ENCODE results near the gene MFSD2A.
"Not testable (repeated sequence)": the region's sequence is repeated elsewhere in the genome, so short reads cannot be mapped to it uniquely, and the experiment has no call there.

Gene MFSD2A

DNA sequence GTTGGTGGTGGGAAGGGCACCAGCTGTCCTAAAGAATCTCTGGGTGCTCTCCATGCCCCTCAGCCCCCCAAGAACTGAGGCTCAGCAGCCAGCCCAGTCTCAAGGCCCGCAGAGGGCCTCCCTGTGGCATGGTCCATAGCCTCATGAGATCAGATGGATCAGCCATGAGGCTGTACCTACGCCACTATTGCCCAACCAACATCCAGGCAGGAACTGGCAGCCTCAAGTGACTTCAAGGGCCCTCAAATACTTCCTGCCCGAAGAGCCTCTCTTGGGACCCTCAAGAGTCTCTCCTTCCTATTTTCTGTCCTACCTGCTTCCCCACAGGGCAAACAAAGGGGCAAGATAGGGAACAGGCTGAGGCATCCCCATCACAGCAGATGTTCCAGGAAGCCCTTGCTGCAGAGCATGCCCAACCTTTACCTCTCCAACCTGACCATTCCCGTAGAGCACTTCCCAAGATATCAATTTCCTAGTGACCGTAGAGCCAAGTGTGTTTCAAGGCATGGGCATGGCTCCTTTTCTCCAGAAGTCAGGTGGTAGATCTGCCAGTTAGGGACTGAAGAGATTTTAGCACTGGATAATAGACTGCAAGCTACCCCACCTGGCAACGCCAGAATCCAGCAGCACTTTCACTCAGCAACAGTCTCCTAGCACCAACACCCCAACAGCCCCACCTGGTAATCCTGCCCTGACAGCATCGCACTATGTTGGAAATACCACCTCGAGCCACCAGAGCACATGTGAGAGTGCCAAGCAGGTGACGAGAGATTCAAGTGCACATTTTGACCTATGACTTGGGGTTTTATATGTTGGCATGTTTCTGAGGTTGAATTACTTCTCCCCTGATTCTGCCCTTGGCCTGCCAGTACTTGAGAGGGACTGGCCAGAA lies 13.7 kb upstream of the MFSD2A start:
- DNase-seq: no peak

DNA sequence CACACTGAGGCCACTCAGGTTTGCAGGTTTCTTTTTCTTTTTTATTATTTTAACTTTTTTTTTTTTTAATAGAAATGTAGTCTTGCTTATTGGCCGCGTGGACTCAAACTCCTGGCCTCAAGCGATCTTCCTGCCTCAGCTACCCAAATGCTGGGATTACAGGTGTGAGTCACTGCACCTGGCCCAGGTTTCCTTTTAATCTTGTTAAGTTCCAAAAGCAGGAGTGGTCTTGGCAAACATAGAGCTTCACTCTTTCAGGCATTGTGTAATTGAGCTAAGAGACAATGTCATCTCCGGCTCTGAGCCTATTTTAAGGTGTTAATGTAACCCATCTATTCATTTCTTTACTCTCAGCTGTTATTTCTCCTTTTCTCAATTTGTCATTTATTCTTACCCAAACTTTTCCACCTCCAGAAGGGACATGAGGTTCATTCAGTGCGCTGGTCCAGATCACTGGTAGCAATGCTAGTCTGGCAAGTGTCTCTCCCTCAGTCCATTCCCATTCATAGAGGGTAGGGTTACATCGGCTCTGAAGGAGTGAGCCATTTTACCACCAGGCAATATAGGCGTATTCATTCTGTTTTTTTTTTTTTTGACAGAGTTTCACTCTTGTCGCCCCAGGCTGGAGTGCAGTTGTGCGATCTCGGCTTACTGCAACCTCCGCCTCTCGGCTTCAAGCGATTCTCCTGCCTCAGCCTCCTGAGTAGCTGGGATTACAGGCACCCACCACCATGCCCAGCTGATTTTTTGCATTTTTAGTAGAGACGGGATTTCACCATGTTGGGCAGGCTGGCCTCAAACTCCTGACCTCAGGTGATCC lies 11.3 kb upstream of the MFSD2A start:
- DNase-seq: no peak

DNA sequence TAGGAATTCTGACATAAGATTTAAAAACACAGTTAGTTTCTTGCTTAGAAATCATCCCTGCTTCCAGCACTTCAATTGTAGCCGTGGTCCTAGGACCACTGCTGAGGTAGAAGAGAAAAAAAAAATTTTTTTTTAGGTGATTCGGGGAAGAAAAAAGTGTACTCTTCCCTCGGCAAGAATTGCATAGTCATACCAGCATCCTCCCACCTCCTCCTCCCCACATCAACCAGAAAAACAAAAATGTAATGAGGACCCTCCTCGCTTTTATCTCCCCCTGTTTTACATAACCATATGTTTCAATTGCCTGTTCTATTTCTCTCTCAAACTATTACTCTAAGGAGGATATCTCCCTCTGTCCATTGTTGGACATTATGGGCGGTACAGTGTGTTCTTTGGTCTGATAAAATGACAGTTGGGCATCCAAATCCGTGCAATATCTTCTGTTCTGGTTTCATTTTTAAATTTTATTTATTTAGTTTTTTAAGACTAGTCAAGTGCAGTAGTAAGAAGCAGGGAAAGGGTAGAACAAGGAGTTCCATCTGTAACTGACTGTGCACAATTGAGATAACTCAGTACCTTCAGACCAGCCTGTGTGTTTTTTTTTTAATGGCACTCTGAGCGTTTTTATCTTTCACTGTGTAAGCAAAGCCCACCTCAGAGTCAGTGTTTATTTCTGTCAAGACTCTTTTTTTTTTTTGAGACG lies 10.4 kb upstream of the MFSD2A start:
- peak; percentile 54 for DNase-seq

DNA sequence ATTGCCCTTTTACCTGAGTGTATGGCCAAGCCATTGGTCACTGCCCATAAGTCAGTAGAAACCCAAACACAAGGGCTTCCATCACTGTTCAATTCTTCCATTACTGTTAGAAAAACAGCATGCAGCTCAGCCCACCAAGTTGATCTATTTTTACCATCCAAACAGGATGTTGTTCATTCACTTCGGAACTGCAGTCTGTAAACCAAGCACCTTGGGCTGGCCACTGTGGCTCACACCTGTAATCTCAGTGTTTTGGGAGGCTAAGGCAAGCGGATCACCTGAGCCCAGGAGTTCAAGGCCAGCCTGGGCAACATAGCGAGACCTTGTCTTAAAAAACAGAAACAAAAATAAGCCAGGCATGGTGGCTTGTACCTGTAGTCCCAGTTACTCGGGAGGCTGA lies 8.7 kb upstream of the MFSD2A start:
- DNase-seq: no peak

DNA sequence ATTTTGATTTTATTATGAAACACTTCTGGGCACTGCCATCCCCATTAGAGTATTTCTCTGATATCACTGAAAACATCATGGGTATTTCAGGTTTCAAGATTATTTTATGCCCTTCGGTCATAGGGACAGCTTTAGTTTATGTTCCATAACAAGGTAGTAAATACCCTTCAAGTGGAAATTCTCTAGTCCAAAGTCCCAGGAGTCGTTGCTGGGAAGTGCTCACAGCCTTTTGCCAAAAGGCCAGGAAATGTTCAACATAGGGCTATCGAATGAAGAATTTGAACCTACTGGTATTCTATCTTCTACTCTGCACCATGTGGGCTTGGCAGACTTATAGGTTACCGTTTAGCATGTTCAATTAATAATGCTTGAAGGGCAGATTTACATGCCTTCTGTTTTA lies 7.7 kb upstream of the MFSD2A start:
- DNase-seq: no peak

DNA sequence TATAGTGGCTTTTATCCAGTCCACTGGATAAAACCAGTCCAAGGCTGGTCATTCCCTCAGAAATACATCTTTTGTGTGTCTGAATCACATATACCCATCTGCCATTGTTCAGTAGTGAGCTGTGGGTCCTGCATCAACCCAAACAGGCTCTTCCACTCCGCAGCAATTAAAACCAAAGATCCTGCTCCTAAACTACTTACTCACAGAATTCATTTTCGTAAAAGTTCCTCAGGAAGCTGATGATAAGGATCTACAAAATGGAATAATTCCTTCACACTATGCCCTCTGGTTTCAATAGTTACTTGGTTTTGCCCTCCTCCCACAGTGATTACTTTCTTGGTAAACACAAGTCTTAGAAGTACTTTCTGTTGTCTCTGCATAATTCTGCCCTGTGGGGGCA lies 5.1 kb upstream of the MFSD2A start:
- DNase-seq: no peak

DNA sequence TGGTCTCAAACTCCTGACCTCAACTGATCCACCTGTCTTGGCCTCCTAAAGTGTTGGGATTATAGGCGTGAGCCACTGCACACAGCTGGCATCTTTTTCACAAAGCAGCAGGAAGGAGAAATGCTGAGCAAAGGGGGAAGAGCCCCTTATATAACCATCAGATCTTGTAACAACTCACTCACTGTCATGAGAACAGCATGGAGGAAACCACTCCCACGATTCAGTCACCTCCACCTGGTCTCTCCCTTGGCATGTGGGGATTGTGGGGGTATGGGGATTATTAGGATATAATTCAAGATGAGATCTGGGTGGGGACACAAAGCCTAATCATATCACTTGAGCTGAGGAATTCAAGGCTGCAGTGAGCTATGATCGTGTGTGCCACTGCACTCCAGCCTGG lies 3.0 kb upstream of the MFSD2A start:
- no peak for DNase-seq

DNA sequence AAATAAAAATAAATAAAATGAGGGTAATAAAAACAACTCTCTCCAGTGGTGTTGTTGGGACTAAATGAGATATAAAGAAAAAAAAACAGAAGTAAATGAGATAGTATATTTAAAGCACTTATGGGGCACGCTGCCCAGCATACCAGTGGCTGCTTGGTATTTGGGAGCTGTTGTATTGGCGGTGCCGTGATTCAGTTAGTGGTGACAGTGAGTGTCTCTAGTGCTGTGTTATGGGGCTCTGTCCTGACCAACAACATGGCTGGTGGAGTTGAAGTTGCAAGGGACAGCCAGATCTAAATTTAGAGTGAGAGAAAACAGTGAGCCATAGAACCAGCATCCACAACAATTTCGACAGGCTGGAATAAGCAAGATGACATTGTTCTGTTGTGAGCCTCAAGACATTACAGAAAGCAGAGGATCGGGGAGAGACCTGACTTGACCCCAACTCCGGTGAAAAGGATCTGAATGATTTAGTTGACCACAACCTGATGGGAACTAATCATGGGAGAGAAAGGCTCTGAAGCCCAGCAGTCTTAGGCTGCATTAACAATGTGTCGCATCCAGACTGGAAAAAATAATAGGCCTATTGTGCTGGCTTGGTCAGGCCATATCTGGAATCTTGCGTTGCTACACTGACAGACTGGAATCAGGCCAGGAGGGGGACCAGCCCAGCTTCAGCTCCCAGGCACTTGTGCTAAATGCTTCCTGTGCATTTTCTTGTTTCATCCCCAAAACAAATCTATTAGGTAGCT lies 2.4 kb upstream of the MFSD2A start:
- no peak for DNase-seq

DNA sequence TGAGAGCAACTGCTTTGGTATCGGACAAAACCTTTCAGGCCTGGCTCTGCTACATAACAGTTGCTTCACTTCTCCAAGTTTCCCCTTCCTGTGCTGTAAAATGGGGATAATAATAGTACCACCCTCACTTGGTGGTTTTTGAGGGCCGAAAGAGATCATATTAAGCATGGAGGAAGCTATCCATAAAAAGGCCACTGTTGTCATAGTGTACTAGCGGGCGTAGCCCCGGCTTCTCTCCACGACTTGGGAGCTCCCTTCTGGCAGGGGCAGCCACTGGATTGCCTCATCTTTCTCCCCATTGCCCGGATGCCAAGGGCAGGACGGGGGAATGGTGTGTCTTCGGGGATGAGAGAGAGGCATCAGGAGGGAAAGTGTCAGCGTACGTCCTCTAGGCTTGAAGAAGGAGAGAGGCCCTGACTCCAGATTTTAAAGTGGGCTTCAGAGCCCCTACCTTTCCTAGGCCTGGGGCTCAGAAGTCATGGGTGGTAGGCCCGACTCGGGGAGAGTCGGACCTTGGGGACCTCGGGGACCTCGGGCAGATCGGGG lies 548 bp upstream of the MFSD2A start:
- DNase-seq: no peak

DNA sequence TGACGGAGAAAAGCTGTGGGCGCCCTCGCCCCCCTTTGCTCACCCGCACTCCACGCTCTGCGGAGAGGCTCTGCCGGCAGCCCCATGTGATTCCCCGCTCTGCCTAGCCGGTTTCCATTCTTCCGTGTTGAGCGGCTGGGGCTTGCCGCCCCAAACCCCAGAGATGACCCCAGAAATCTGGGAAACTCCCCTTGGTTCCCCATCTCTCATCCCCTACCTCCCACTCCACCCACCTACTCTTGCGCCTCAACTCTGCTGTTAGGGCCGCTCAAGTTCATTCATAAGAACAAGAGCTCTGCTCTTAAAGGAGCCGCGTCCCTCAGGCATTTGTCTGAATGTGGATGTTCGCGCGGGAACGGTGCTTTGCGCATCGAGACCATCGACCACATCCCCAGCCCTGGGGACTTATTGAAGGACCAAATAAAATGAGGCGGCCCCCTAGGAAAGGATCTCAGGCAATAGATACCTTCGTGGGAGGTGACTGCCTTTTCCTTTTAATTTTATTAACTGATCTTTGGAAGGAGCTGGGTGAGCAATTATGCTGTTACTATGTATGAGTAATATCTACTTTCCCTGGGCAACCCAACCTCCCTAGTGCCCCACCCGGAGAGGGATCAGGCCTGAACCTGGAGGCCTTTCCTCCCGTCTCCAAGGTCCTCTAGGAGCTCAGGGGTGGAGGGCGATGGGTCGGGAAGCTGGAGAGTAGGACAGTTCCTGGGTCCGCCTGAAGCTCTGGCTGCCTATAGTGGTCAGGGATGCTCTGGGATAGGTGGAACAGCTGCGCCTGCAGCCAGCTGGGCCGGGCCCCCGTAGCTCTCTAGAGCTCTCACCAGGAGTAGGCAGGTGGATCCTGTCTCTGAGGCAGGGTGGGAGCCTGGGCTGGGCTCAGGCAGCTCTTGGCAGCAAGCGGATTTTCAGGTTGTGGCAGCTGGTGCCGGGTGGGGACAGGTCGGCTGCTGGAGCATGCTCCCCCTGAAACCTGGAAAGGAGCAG lies 898 bp downstream of the MFSD2A start:
- peak; percentile 77 for DNase-seq

DNA sequence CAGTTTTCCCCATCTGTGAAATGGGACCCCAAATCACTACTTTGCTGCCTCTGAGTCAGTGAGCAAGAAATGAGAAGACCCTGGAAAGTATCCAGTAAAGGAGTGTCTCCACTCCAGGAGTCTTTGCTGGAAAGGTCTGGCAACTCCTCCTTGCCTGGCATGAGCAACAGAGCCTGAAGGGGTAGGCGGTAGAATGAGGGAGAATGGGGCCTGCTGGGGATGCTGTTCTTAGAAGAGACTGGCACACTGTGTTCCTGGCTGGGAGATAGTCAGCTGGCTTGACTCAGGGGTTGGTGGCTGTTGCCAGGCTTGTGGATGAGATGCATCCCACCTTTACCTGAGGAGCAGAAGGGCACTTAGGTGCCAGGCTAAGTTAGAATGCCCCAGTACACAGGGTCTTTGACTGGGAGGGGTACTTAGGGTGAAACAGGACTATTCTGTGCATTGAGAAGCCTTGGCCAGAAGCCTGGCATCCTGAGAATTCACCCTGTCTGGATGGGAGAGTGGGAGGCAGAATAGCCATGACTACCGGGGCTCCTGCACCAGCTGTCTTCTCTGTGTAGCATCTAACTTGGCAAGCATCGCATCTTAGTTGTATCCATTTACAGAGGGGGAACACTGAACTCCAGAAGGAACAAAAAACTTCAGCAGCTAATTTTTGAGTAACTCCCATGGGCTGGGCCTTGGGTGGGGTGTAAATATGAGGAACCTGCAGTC lies 2.5 kb downstream of the MFSD2A start:
- DNase-seq: no peak

DNA sequence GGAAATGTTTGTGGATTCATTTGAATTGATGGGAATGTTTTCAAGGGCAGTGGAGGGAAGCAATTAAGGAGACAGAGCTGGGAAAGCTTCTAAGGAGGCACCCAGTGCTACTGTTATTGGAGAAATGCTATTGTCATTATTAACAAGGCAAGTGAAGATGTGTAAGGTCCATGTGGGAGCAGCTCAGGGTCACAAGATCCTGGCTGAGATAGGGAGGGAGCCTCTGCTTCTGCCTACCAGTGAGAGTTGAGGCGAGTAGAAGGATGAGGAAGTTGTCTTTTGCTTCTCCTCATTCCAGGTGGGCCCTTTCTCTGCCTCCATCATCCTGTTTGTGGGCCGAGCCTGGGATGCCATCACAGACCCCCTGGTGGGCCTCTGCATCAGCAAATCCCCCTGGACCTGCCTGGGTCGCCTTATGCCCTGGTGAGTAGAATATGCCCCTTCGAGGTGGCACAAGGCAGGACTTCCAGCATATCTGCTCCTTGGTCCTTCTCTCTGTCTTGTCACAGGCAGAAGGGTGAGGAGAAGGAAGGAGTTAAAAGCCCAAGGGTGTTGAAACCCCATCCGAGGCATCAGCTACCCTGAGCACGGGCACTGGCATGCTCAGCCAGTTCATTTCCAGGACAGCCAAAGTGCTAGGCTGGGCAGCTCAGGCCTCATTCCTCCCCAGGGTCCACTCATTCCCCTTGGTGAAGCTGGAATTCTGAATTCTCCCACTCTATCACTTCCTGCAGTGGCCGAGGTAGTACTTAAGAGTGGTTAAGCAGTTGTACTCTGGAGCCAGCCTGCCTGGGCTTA lies 3.7 kb downstream of the MFSD2A start:
- no peak for DNase-seq

DNA sequence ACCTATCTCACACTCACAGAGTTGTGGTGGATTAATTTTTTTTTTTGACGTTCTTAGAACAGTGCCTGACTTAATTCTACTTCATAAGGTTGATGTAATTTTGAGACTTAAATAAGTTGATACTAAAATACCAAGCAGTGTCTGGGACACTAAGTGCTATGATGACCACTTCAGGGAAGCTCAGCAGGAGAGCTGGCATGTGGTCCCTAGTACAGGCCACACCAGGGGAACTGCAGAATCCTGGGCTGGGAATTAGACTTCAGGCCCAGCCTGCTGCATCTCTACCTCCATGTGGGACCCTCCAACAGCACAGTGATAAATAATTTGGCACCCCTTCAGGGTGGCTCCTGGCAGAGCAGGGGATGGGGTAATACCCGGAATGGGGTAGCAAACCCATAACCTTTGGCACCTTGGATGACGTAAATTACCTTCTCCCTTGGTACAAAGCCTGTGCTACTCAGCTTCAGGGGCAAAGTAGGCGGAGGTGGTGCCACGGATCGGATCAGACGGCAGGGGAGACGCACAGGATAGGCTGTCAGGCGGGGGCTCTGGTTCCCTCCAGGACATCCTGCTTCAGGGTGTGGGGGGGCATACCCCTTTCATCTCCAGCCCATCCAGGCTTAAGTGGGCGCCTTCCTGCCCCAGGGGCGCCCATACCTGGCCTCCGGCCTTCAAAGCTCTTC lies 4.8 kb downstream of the MFSD2A start:
- DNase-seq: no peak

DNA sequence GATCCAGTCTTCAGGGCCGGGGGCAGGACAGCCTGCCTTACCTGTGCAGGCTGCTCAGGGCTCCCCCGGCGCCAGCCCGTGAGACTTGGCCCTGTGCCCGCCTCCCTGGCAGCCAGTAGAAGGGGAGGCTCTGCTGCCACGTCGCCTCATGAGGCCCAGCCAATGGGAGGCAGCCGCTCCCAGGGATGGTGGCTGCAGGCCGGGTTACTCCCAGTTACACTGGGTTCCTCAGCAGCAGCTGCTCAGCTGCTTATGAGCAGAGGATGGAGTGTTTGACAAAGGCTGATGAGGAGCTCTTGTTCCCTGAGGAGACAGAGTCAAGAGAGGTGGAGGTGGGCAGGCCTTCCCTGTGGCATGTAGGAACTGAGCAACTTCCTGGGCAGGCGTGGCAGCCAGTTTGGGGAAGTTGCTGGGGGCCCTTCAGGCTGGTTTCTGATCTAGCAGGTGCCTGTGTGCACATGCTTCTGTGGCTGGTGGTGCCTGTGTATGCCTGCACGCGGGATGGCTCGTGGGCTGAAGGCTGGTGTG lies 5.5 kb downstream of the MFSD2A start:
- peak; percentile 90 for DNase-seq

DNA sequence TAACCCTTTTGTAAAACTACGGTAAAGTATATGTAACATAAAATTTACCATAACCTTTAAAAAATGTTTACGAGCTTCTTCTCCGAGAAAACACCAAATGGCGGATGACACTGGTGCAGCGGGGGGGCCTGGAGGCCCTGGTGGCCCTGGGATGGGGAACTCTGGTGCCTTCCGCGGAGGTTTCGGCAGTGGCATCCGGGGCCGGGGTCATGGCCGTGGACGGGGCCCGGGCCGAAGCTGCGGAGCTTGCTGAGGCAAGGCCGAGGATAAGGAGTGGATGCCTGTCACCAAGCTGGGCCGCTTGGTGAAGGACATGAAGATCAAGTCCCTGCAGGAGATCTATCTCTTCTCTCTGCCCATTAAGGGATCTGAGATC lies 7.5 kb downstream of the MFSD2A start:
- DNase-seq: no peak

DNA sequence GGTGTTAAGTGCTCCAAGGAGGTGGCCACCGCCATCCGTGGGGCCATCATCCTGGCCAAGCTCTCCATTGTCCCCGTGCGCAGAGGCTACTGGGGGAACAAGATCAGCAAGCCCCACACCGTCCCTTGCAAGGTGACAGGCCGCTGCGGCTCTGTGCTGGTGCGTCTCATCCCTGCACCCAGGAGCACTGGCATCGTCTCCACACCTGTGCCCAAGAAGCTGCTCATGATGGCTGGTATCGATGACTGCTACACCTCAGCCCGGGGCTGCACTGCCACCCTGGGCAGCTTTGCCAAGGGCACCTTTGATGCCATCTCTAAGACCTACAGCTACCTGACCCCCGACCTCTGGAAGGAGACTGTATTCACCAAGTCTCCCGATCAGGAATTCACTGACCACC lies 8.0 kb downstream of the MFSD2A start:
- not testable (repeated sequence) for DNase-seq

DNA sequence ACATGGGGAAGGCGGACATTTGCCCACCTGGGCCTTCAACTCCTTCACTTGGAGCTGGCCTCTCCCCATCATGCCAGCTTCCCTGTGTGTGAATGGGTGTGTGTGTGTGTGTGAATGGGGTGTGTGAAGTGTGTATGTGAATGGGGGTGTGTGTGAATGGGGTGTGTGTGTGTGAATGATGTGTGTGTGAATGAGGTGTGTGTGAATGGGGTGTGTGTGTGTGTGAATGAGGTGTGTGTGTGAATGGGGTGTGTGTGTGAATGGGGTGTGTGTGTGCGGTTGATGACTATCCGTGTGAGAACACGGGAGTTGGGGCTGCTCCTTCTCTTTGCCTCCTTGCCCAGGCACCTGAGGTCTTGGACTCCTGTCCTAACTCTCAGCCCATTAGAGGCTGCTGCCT lies 9.6 kb downstream of the MFSD2A start:
- DNase-seq: no peak

DNA sequence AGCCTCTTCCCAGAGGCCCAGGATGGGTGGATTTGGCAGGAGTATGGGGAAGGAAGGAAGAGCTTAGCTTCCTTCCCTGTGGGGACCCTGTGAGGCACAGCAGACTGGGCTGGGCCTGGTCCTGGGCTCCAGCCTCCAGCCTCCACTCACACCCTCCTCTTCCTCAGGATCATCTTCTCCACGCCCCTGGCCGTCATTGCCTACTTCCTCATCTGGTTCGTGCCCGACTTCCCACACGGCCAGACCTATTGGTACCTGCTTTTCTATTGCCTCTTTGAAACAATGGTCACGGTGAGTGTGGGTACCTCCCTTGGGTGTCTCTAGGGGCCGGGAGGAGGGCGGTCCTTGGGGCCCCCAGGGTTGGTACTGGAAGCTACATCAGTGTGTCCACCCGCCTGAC lies 10.1 kb downstream of the MFSD2A start:
- DNase-seq: no peak

DNA sequence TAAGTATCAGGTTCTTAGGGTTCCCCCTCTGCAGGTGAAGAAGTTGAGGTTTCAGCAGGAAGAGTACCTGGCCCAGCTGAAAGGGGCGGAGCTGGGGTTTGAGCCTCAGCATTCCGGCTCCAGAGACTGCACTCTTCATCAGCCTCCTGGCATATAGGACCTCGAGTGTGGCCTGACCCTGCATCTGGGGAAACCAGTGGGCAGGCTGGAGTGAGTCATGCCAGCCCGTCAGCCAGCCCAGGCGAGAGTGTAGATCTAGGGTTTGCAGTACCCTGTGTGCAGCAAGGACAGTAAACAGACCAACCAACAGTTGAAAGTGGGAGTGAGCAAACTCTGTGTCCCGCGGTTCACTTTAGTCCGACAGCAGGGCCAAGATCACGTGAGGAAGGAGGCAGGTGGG lies 14.1 kb downstream of the MFSD2A start:
- DNase-seq: no peak
